Left lung (tissue), 10 donors: ENCODE results near the gene HOXA7. TPM values are rescaled to one million over a fixed set of nuclear protein-coding genes. Genes with fewer than 3 reads are reported as not detected.

ENCODE experiments used
- ATAC-seq: fragments of 200-7000 bp; cut with Tn5 transposase; one replicate; pipeline ENCODE4 v1.9.1; 2020; ENCODE audit warnings: moderate library complexity
- DNase-seq, 4 donors: peaks; one replicate each; pipeline ENCODE4 v3.0.0-alpha.2; 2013 to 2020
- H3K27ac ChIP-seq, 2 donors: fragments of 200-600 bp; sonication (generic) in 1 of 2; one replicate each; pipeline versions ENCODE4 v1.5.0 to v1.8.0; 2020 to 2021
- H3K27me3 ChIP-seq, 2 donors: fragments of 200-600 bp; sonication (generic) in 1 of 2; one replicate each; pipeline versions ENCODE4 v1.5.0 to v1.8.0; 2020 to 2021
- H3K36me3 ChIP-seq, 2 donors: fragments of 200-600 bp; sonication (generic) in 1 of 2; one replicate each; pipeline versions ENCODE4 v1.5.0 to v1.8.0; 2020 to 2021
- H3K4me1 ChIP-seq, 2 donors: fragments of 200-600 bp; one replicate each; pipeline ENCODE4 v1.8.0; 2021
- H3K4me3 ChIP-seq, 2 donors: fragments of 200-600 bp; sonication (generic) in 1 of 2; one replicate each; pipeline versions ENCODE4 v1.5.0 to v1.8.0; 2020 to 2021; ENCODE audit warnings: mild to moderate bottlenecking in 1 of 2
- H3K9me3 ChIP-seq, 2 donors: fragments of 200-600 bp; sonication (generic) in 1 of 2; one replicate each; pipeline versions ENCODE4 v1.5.0 to v1.8.0; 2020 to 2021
- CTCF ChIP-seq, 2 donors: fragments of 200-600 bp; sonication (generic) in 1 of 2; IDR thresholded peaks; one replicate each; pipeline versions ENCODE4 v1.5.0 to v1.8.0; 2021; ENCODE audit warnings: antibody characterized with exemption in 2 of 2
- intact Hi-C, 2 donors: fragments of 100-400 bp; cut with DNase I; formaldehyde crosslinking; loops; one replicate each; pipeline versions ENCODE4 v1.11.2 to v1.14.2; 2022
- polyA plus RNA-seq, 6 donors: library from polyadenylated mRNA; unstranded; fragments of 120-200 nt; gene quantifications; one replicate each; pipeline ENCODE4 v1.2.1, GENCODE V29; 2013; ENCODE audit not compliant: insufficient read length in 6 of 6
- total RNA-seq, 2 donors: library from RNA; stranded (reverse); fragmentation: NEBNext Ultra II Directional; extraction: Animal tissue kit (Norgen Biotek cat#: 25700); gene quantifications; one replicate each; pipeline ENCODE4 v1.2.1, GENCODE V29; 2021
- donor health status: DM: no; HTN: yes; CAD: no.
- donor health status: DM: no; HTN: no; CAD: no.

The HOXA7 gene
- total and polyA plus RNA-seq, 8 donors = 1.3 to 6.4 (median 4.9) TPM

DNA sequence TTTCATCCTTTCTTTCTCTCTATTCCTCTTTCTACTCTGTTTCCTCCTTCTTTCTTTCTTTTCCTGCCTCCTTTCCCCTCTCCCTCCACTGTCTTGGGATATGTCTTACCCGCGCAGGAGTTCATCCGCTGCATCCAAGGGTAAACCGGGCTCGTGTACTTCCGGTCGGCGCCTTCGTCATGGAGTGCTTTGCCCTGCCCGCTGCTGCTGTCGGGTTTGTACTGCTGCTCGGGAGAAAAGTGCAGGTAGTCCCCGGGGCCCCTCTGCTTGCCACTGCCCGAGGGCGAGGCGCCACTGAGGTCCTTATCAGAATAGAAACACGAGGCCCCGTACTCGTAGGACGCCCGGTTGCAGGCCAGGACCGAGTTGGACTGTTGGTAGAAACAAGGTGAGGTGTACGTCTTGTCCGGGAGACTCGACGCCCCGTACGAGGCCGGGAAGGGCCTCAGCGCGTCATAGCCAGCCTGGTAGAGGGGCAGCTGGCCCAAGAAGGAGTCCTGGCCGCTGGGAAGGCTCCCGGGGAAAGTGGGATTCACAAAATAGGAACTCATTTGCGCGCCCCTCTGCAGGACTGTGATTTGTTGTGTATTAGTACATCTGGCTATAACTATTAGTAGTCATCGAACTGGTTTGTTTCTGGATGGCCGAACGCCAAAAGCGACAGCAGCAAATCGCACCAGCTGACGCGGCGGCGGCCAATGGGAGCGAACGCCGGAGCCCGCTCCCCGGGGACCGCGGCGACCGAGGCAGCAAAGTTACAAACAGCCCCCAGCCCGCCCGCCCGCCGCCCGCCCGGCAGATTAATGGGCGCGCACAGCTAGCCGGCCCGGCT, 9.1 kb downstream of the HOXA7 start, which contains the start of gene HOXA6:
TSS of gene HOXA6 (minus strand) at position 576 of the 832 bp plus-strand sequence. CDS start at position 551, 25 bp downstream.
- DNase-seq (peak in 3 of 4 donors; percentile 46 to 82 (median 81)), ATAC-seq (no peak)
- TF ChIP-seq CTCF (IDR thresholded peaks at IDR 0.05) = no peak
- H3K4me1 ChIP-seq = peaks cover 0 to 50% of the 10 kb centered on the region in 2 donors
- H3K27ac ChIP-seq = peak within 1 kb of the TSS; percentile 75 to 87
- H3K4me3 ChIP-seq = peak within 1 kb of the TSS; percentile 19 to 41
- H3K36me3 ChIP-seq = no peaks in the 10 kb centered on the region
- intact Hi-C loops = no loop called here
- H3K9me3 ChIP-seq = no peaks in the 10 kb centered on the region
- H3K27me3 ChIP-seq = peaks cover 55 to 100% of the 10 kb centered on the region in 2 donors

GRCh38 chr7:27146491-27147198, 9.8 kb downstream of the HOXA7 start:
- H3K9me3 ChIP-seq = no peaks in the 10 kb centered on the region
- ATAC-seq (no peak), DNase-seq (peak in 1 of 4 donors; percentile 30)
- H3K36me3 ChIP-seq = no peaks in the 10 kb centered on the region
- peak overlapping the region; percentile 75 to 87 for H3K27ac ChIP-seq
- TF ChIP-seq CTCF (IDR thresholded peaks at IDR 0.05) = no peak
- peaks cover 47 to 100% of the 10 kb centered on the region in 2 donors for H3K27me3 ChIP-seq
- H3K4me1 ChIP-seq = peaks cover 0 to 44% of the 10 kb centered on the region in 2 donors
- intact Hi-C loops = no loop called here
- peak overlapping the region in 1 of 2 donors; percentile 41 for H3K4me3 ChIP-seq

DNA sequence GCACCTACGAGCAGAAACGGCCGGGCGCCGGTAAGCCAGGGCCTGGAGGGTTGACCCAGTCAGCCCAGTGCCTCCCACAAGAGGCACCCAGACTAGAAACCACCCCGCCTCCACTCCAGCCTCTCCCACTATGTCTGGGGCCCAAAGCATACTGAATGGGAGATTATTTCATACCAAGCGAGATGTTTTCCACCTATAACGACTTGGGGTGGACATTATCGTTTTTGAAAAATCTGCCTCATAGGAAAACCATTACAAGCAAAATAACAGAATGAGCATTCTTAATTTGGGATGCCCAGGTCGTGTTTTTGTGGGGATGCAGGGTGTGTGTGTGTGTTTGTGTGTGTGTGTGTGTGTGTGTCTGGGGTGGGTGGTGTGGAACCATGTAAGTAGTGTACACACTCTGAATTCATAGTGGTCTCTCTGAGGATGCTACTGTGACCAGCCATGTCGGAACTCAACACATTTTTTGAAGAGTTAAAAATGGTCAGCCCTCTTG, 10.5 kb downstream of the HOXA7 start:
- Histone ChIP-seq H3K27me3 (peaks cover 41 to 100% of the 10 kb centered on the region in 2 donors), H3K36me3 (no peaks in the 10 kb centered on the region), H3K27ac (peak overlapping the region; percentile 74 to 87), H3K4me1 (peaks cover 0 to 38% of the 10 kb centered on the region in 2 donors), H3K9me3 (no peaks in the 10 kb centered on the region), H3K4me3 (peak overlapping the region; percentile 7 to 52)
- intact Hi-C loops = no loop called here
- DNase-seq (peak in 1 of 4 donors; percentile 17), ATAC-seq (no peak)
- no peak for TF ChIP-seq CTCF (IDR thresholded peaks at IDR 0.05)

GRCh38 chr7:27145165-27145913, 11.1 kb downstream of the HOXA7 start:
- Histone ChIP-seq H3K9me3 (no peaks in the 10 kb centered on the region), H3K4me1 (peaks cover 0 to 31% of the 10 kb centered on the region in 2 donors), H3K4me3 (peak overlapping the region; percentile 7 to 52), H3K27me3 (peaks cover 39 to 100% of the 10 kb centered on the region in 2 donors), H3K36me3 (no peaks in the 10 kb centered on the region), H3K27ac (peak overlapping the region; percentile 74 to 87)
- DNase-seq (peak in 3 of 4 donors; percentile 26 to 81 (median 60)), ATAC-seq (no peak)
- intact Hi-C loops = no loop called here
- no peak for TF ChIP-seq CTCF (IDR thresholded peaks at IDR 0.05)
